OCI-LY1 (cell line): ENCODE results near the gene OLR1.

Experiments used
- H2AFZ ChIP-seq: fragments of 200-600 bp; sonication (generic), shearing (Covaris generic); 2 replicates; pipeline ENCODE4 v1.6.0; 2014; ENCODE audit warnings: antibody characterized with exemption, mild to moderate bottlenecking, low read length
- H3F3A ChIP-seq: fragments of 200-600 bp; sonication (generic), shearing (Covaris generic); 2 replicates; pipeline ENCODE4 v1.6.0; 2014; ENCODE audit warnings: mild to moderate bottlenecking, antibody characterized with exemption, low read length, moderate library complexity; ENCODE audit not compliant: insufficient read depth
- H3K27ac ChIP-seq: fragments of 200-600 bp; sonication (generic); 2 replicates; pipeline ENCODE4 v1.5.1; 2014; ENCODE audit warnings: low read length, mixed run types, mild to moderate bottlenecking, low read depth; ENCODE audit not compliant: poor library complexity, severe bottlenecking
- H3K27me3 ChIP-seq: fragments of 200-600 bp; sonication (generic); 2 replicates; pipeline ENCODE4 v1.6.0; 2014; ENCODE audit warnings: antibody characterized with exemption, mild to moderate bottlenecking, low read length, moderate library complexity; ENCODE audit not compliant: insufficient read depth
- H3K36me3 ChIP-seq: fragments of 200-600 bp; sonication (generic); 2 replicates; pipeline ENCODE4 v1.6.1; 2014; ENCODE audit warnings: mild to moderate bottlenecking, antibody characterized with exemption, low read length, moderate library complexity, mixed read lengths; ENCODE audit not compliant: insufficient read depth
- H3K4me1 ChIP-seq: fragments of 200-600 bp; sonication (generic); 2 replicates; pipeline ENCODE4 v1.5.1; 2014; ENCODE audit warnings: mild to moderate bottlenecking, low read length, moderate library complexity; ENCODE audit not compliant: insufficient read depth, severe bottlenecking
- H3K4me2 ChIP-seq: fragments of 200-600 bp; sonication (generic), shearing (Covaris generic); 2 replicates; pipeline ENCODE4 v1.6.1; 2014; ENCODE audit warnings: low read length
- H3K4me3 ChIP-seq: fragments of 200-600 bp; sonication (generic); 2 replicates; pipeline ENCODE4 v1.5.1; 2014; ENCODE audit warnings: low read length, low read depth, mild to moderate bottlenecking, mixed read lengths; ENCODE audit not compliant: poor library complexity, severe bottlenecking
- H3K79me2 ChIP-seq: fragments of 200-600 bp; shearing (Covaris generic); 2 replicates; pipeline ENCODE4 v1.6.1; 2016; ENCODE audit warnings: mixed run types, low read length, mixed read lengths; ENCODE audit not compliant: insufficient read depth
- H3K9ac ChIP-seq: fragments of 200-600 bp; sonication (generic), shearing (Covaris generic); 2 replicates; pipeline ENCODE4 v1.6.1; 2014; ENCODE audit warnings: mild to moderate bottlenecking, low read length, mixed read lengths
- H3K9me2 ChIP-seq: fragments of 200-600 bp; sonication (generic), shearing (Covaris generic); 2 replicates; pipeline ENCODE4 v1.6.1; 2014; ENCODE audit warnings: low read depth, mild to moderate bottlenecking, low read length, mixed read lengths
- H3K9me3 ChIP-seq: fragments of 200-600 bp; shearing (Covaris generic); 2 replicates; pipeline ENCODE4 v1.6.1; 2014; ENCODE audit warnings: low read length, mixed read lengths
- H4K20me1 ChIP-seq: fragments of 200-600 bp; sonication (generic), shearing (Covaris generic); 2 replicates; pipeline ENCODE4 v1.6.0; 2016; ENCODE audit warnings: mild to moderate bottlenecking, low read length; ENCODE audit not compliant: insufficient read depth
- CTCF ChIP-seq: fragments of 200-600 bp; sonication (generic), shearing (Covaris generic); IDR thresholded peaks from 2 replicates; pipeline ENCODE4 v1.5.1; 2017; ENCODE audit warnings: mild to moderate bottlenecking, antibody characterized with exemption, low read length, moderate library complexity, mixed read lengths
- EZH2 ChIP-seq: fragments of 200-600 bp; sonication (generic), shearing (Covaris generic); IDR thresholded peaks from 2 replicates; pipeline ENCODE4 v1.8.0; 2017; ENCODE audit warnings: borderline replicate concordance, mixed run types, mild to moderate bottlenecking, antibody characterized with exemption, low read length, moderate library complexity, mixed read lengths

The OLR1 gene

GRCh38 chr12:10113920-10114319, 58.0 kb downstream of the OLR1 start:
- Histone ChIP-seq H3K27me3 (no peaks in the 10 kb centered on the region), H3K9me2 (no peaks in the 10 kb centered on the region), H3K36me3 (no peaks in the 10 kb centered on the region), H4K20me1 (no peaks in the 10 kb centered on the region), H3F3A (no peaks in the 10 kb centered on the region), H3K4me1 (no peaks in the 10 kb centered on the region), H3K79me2 (no peaks in the 10 kb centered on the region), H3K27ac (no peak overlapping the region), H2AFZ (no peak overlapping the region), H3K9me3 (no peaks in the 10 kb centered on the region), H3K4me3 (no peak overlapping the region), H3K9ac (no peak overlapping the region), H3K4me2 (no peak overlapping the region)
- TF ChIP-seq EZH2, result no peak
- no peak for TF ChIP-seq CTCF

- no peak for TF ChIP-seq CTCF
- no peak for TF ChIP-seq EZH2
- Histone ChIP-seq H3K9me2 (no peaks in the 10 kb centered on the region), H3K79me2 (no peaks in the 10 kb centered on the region), H3K27ac (no peak overlapping the region), H4K20me1 (no peaks in the 10 kb centered on the region), H3K4me3 (no peak overlapping the region), H3K9me3 (no peaks in the 10 kb centered on the region), H3F3A (no peaks in the 10 kb centered on the region), H2AFZ (no peak overlapping the region), H3K4me2 (no peak overlapping the region), H3K9ac (no peak overlapping the region), H3K4me1 (no peaks in the 10 kb centered on the region), H3K36me3 (no peaks in the 10 kb centered on the region), H3K27me3 (no peaks in the 10 kb centered on the region)
Observed at GRCh38 chr12:10113075-10113474, 58.9 kb downstream of the OLR1 start.

GRCh38 chr12:10111451-10111850, 60.5 kb downstream of the OLR1 start:
- no peak overlapping the region for H3K27ac ChIP-seq

GRCh38 chr12:10110256-10110844, 61.6 kb downstream of the OLR1 start:
- no peaks in the 10 kb centered on the region for H3F3A ChIP-seq
- H3K4me2 ChIP-seq, result no peak overlapping the region
- H3K36me3 ChIP-seq, result no peaks in the 10 kb centered on the region
- no peaks in the 10 kb centered on the region for H3K27me3 ChIP-seq
- H3K9me2 ChIP-seq, result no peaks in the 10 kb centered on the region
- no peak for TF ChIP-seq EZH2
- TF ChIP-seq CTCF, result no peak
- H3K4me3 ChIP-seq, result no peak overlapping the region
- H3K9ac ChIP-seq, result no peak overlapping the region
- H4K20me1 ChIP-seq, result no peaks in the 10 kb centered on the region
- no peaks in the 10 kb centered on the region for H3K4me1 ChIP-seq
- H3K27ac ChIP-seq, result no peak overlapping the region
- H3K9me3 ChIP-seq, result no peaks in the 10 kb centered on the region
- no peaks in the 10 kb centered on the region for H3K79me2 ChIP-seq
- H2AFZ ChIP-seq, result no peak overlapping the region

More at GRCh38 chr12:10111451-10111850, 60.5 kb downstream of the OLR1 start:
- Histone ChIP-seq H3K4me2 (no peak overlapping the region), H3K27me3 (no peaks in the 10 kb centered on the region), H4K20me1 (no peaks in the 10 kb centered on the region), H2AFZ (no peak overlapping the region), H3K4me1 (no peaks in the 10 kb centered on the region), H3K9ac (no peak overlapping the region), H3K4me3 (no peak overlapping the region), H3K79me2 (no peaks in the 10 kb centered on the region), H3K9me3 (no peaks in the 10 kb centered on the region), H3F3A (no peaks in the 10 kb centered on the region), H3K36me3 (no peaks in the 10 kb centered on the region), H3K9me2 (no peaks in the 10 kb centered on the region)
- no peak for TF ChIP-seq EZH2
